Medulla oblongata (tissue), 1 donor: ENCODE data around the gene IFNA13.

Source experiments
- DNase-seq: peaks from one replicate; pipeline ENCODE4 v3.0.0-alpha.2; 2015; ENCODE audit errors: extremely low spot score

IFNA13 gene

GRCh38 chr9:21357479-21358460 is 10.1 kb downstream of the IFNA13 start:
- peak; percentile 51 for DNase-seq

- no peak for DNase-seq
Measured at GRCh38 chr9:21350787-21351186, 17.1 kb downstream of the IFNA13 start, which contains the start of gene IFNA6. TSS of gene IFNA6 (minus strand) at chr9:21350887. CDS start at chr9:21350887, 0 bp downstream.

- no peak for DNase-seq
Measured at GRCh38 chr9:21348430-21348970, 19.4 kb downstream of the IFNA13 start.

- DNase-seq: no peak
Measured at GRCh38 chr9:21340735-21341134, 27.1 kb downstream of the IFNA13 start.

GRCh38 chr9:21336457-21336856 is 31.4 kb downstream of the IFNA13 start:
- no peak for DNase-seq

GRCh38 chr9:21334701-21335632 is 32.9 kb downstream of the IFNA13 start, which contains the start of gene KLHL9:
TSS of gene KLHL9 (minus strand) at chr9:21335404. CDS start at chr9:21334859, 545 bp downstream.
- DNase-seq: peak; percentile 95

GRCh38 chr9:21333226-21333625 is 34.6 kb downstream of the IFNA13 start:
- DNase-seq: no peak

- no peak for DNase-seq
Measured at GRCh38 chr9:21331676-21332402, 36.0 kb downstream of the IFNA13 start.

- peak; percentile 74 for DNase-seq
Measured at GRCh38 chr9:21326526-21327139, 41.2 kb downstream of the IFNA13 start.

- no peak for DNase-seq
Measured at GRCh38 chr9:21324047-21324446, 43.8 kb downstream of the IFNA13 start.

- DNase-seq: no peak
Measured at GRCh38 chr9:21322911-21323461, 44.9 kb downstream of the IFNA13 start.

GRCh38 chr9:21320465-21320864 is 47.4 kb downstream of the IFNA13 start:
- no peak for DNase-seq

GRCh38 chr9:21317956-21318923 is 49.6 kb downstream of the IFNA13 start:
- peak; percentile 71 for DNase-seq
